Adrenal gland (tissue), 12 donors: ENCODE data around the gene BBS9. TPM values are rescaled to one million over a fixed set of nuclear protein-coding genes. Genes with fewer than 3 reads are reported as not detected.

ENCODE experiments used
- DNase-seq, 7 donors: peaks; one replicate each; pipeline ENCODE4 v3.0.0-alpha.2; 2019 to 2020
- H3K27ac ChIP-seq, 5 donors: fragments of 200-600 bp; sonication (generic) in 4 of 5; 1 replicate in 3 of 5; 2 replicates in 2 of 5; pipeline versions ENCODE4 v1.5.1 to v1.8.0; 2016 to 2020; ENCODE audit warnings: mild to moderate bottlenecking in 1 of 5
- H3K27me3 ChIP-seq: fragments of 200-600 bp; 2 replicates; pipeline ENCODE4 v1.8.0; 2021
- H3K36me3 ChIP-seq, 2 donors: fragments of 200-600 bp; replicated peaks in 1 of 2; 1 replicate in 1 of 2; 2 replicates in 1 of 2; pipeline versions ENCODE4 v1.5.1 to v1.8.0; 2018 to 2022
- H3K4me1 ChIP-seq, 2 donors: fragments of 200-600 bp; replicated peaks in 1 of 2; 1 replicate in 1 of 2; 2 replicates in 1 of 2; pipeline versions ENCODE4 v1.5.1 to v1.8.0; 2018 to 2021
- H3K4me3 ChIP-seq, 4 donors: fragments of 200-600 bp; sonication (generic) in 3 of 4; one replicate each; pipeline ENCODE4 v1.5.1; 2016 to 2018
- H3K9me3 ChIP-seq, 3 donors: fragments of 200-600 bp; sonication (generic) in 1 of 3; replicated peaks in 1 of 3; 1 replicate in 2 of 3; 2 replicates in 1 of 3; pipeline versions ENCODE4 v1.5.1 to v1.8.0; 2016 to 2021
- CTCF ChIP-seq, 6 experiments: fragments of 450-650 bp in 4 of 6; fragments of 200-600 bp in 2 of 6; sonication (generic) in 1 of 6; IDR thresholded peaks; 1 replicate in 5 of 6; 2 replicates in 1 of 6; pipeline versions ENCODE4 v1.5.1 to v1.8.0; 2016 to 2021; ENCODE audit warnings: antibody characterized with exemption in 6 of 6, mild to moderate bottlenecking in 2 of 6, moderate library complexity in 1 of 6
- POLR2A ChIP-seq, 2 donors: fragments of 450-650 bp; IDR thresholded peaks; one replicate each; pipeline ENCODE4 v1.6.1; 2017; ENCODE audit warnings: antibody characterized with exemption in 2 of 2, mild to moderate bottlenecking in 2 of 2, moderate library complexity in 1 of 2
- WGBS, 4 donors: extraction: QIAGEN DNeasy Blood & Tissue Kit in 2 of 4; methylation state at CpG; one replicate each; pipeline versions ENCODE4 v1.1.5 to v1.1.7; 2013 to 2017; 5-methylcytosine and 5-hydroxymethylcytosine counted together
- intact Hi-C, 2 donors: fragments of 100-400 bp; cut with DNase I; formaldehyde crosslinking; loops; one replicate each; pipeline versions ENCODE4 v1.14.1 to v1.15.0; 2022 to 2023
- polyA plus RNA-seq, 3 donors: library from polyadenylated mRNA; stranded (reverse); fragments of 200-250 nt in 2 of 3; fragments of 350-450 nt in 1 of 3; fragmentation: Illumina TruSeq in 1 of 3; extraction: RNeasy Lipid Tissue Mini Kit (QIAGEN cat#74804) in 1 of 3; gene quantifications; one replicate each; pipeline ENCODE4 v1.2.3, GENCODE V29; 2013 to 2014
- total RNA-seq, 9 donors: library from RNA; depleted of rRNA in 4 of 9; stranded (reverse); fragments of >200 nt in 4 of 9; fragments of 120-200 nt in 1 of 9; fragmentation: NEBNext Ultra II Directional in 1 of 9; extraction: Animal tissue kit (Norgen Biotek cat#: 25700) in 1 of 9; gene quantifications; one replicate each; pipeline versions ENCODE4 v1.1.0 to v1.2.4, GENCODE V29; 2013 to 2023
- donor health status: healthy with polysubstance abuse.
- donor health status: Bipolar disorder and iron deficiency.
- donor health status: DM: yes; HTN: yes; CAD: no.
- donor health status: DM: no; HTN: no; CAD: no.
- donor health status: DM: no; HTN: no; CAD: no.
- donor health status: DM: yes; HTN: yes; CAD: no.

Gene BBS9
- total and polyA plus RNA-seq, 12 donors: 5.6 to 39.4 (median 21.7) TPM

DNA sequence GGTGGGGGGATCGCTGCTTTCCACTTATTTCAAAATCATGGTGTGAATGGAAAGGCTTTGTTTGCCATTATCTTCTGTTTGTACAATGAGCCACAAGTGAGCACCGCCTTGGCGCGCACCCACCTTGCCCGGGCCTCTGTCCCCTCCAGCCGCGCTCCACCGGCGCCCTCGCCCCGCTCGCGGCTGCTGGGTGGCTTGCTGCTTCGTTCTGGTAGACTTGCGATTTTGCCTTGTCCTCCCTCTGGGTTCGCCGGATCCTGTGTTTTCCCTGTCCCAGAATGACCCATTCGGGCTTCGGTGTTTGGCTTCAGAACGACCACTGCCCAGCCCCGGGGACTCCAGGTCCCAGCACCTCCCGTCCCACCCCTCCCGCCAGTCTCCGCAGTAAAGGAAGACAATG lies 503.0 kb downstream of the BBS9 start:
- no peaks in the 10 kb centered on the region for H3K36me3 ChIP-seq
- H3K4me1 ChIP-seq: no peaks in the 10 kb centered on the region
- H3K9me3 ChIP-seq: no peaks in the 10 kb centered on the region
- H3K4me3 ChIP-seq: no peak overlapping the region
- TF ChIP-seq POLR2A (IDR thresholded peaks at IDR 0.05) (no peak), CTCF (IDR thresholded peaks at IDR 0.05) (no peak)
- DNase-seq: no peak
- no peak overlapping the region for H3K27ac ChIP-seq
- WGBS, 4 donors: 95 to 98% (median 97%) methylated on average over 23 to 24 of the region's 24 CpGs
- H3K27me3 ChIP-seq: no peaks in the 10 kb centered on the region
- intact Hi-C loops: no loop called here

GRCh38 chr7:33632840-33633525 lies 503.6 kb downstream of the BBS9 start:
- H3K36me3 ChIP-seq: no peaks in the 10 kb centered on the region
- H3K4me3 ChIP-seq: no peak overlapping the region
- WGBS, 4 donors: 92 to 95% (median 94%) methylated on average over 6 of the region's 6 CpGs
- TF ChIP-seq POLR2A (IDR thresholded peaks at IDR 0.05) (no peak), CTCF (IDR thresholded peaks at IDR 0.05) (no peak)
- no peaks in the 10 kb centered on the region for H3K27me3 ChIP-seq
- no peak for DNase-seq
- H3K27ac ChIP-seq: no peak overlapping the region
- H3K4me1 ChIP-seq: no peaks in the 10 kb centered on the region
- intact Hi-C loops: no loop called here
- H3K9me3 ChIP-seq: no peaks in the 10 kb centered on the region

DNA sequence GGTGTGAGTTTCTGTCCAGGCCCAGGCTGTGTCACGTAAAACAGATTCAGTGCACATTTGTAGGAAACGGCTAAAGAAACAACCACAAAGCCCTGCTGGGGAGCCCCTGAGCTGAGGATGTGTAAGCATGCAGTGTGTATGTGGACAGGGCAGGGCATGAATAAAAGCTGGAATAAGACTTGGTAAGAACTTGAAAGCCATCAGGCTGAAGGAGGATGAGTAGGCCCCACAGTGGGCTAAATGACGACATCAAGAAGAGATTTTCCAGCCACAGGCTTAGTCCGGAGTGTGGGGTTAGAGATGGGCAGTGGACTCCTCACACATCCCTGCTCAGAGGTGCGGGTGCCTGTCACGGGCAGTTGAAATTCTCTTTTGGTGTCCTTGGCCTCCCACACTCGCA lies 505.2 kb downstream of the BBS9 start:
- intact Hi-C loops: no loop called here
- H3K4me3 ChIP-seq: no peak overlapping the region
- no peak overlapping the region for H3K27ac ChIP-seq
- WGBS, 4 donors: 79 to 86% (median 84%) methylated on average over 7 of the region's 7 CpGs
- DNase-seq: no peak
- TF ChIP-seq CTCF (IDR thresholded peaks at IDR 0.05): no peak
- no peaks in the 10 kb centered on the region for H3K4me1 ChIP-seq
- no peaks in the 10 kb centered on the region for H3K36me3 ChIP-seq
- no peaks in the 10 kb centered on the region for H3K9me3 ChIP-seq
- H3K27me3 ChIP-seq: no peaks in the 10 kb centered on the region

GRCh38 chr7:33636359-33636758 lies 507.0 kb downstream of the BBS9 start:
- Histone ChIP-seq H3K27me3 (no peaks in the 10 kb centered on the region), H3K4me3 (no peak overlapping the region), H3K27ac (no peak overlapping the region), H3K9me3 (no peaks in the 10 kb centered on the region), H3K4me1 (no peaks in the 10 kb centered on the region), H3K36me3 (no peaks in the 10 kb centered on the region)
- 88 to 95% (median 93%) methylated on average over 3 of the region's 3 CpGs for whole genome bisulfite sequencing, 4 donors
- DNase-seq: no peak
- TF ChIP-seq POLR2A (IDR thresholded peaks at IDR 0.05) (no peak), CTCF (IDR thresholded peaks at IDR 0.05) (no peak)
- intact Hi-C loops: no loop called here
